ENCODE results near the gene NUDT4B. TPM values are rescaled to one million over a fixed set of nuclear protein-coding genes. Genes with fewer than 3 reads are reported as not detected.
"Not testable (repeated sequence)": the region's sequence is repeated elsewhere in the genome, so short reads cannot be mapped to it uniquely, and the experiment has no call there.

The NUDT4B gene
- 1 to 10 TPM in 1 of 6 experiments, under 1 TPM in 1, not detected in 4; 0.83 to 1.1 TPM for total RNA-seq (2021; fragmentation: NEBNext Ultra II Directional; extraction: Animal tissue kit (Norgen Biotek cat#: 25700))
- long read RNA-seq, result 0 reads

GRCh38 chr1:148748563-148749334, at the start of gene NUDT4B:
Gene NUDT4B, plus strand, starts transcription at chr1:148748774. Its CDS starts 179 bp downstream, at chr1:148748953.
- not testable (repeated sequence) for H3K9me3 Mint-ChIP-seq; H3K27me3 Mint-ChIP-seq (ENCODE audit: insufficient read depth); H3K4me1 Mint-ChIP-seq (ENCODE audit: low read depth); H3K27ac Mint-ChIP-seq; H3K4me3 Mint-ChIP-seq; H3K36me3 Mint-ChIP-seq (ENCODE audit: low read depth); DNase-seq

GRCh38 chr1:148699357-148699756, 49.2 kb upstream of the NUDT4B start:
- not testable (repeated sequence) for H3K9me3 Mint-ChIP-seq, H3K27ac Mint-ChIP-seq

DNA sequence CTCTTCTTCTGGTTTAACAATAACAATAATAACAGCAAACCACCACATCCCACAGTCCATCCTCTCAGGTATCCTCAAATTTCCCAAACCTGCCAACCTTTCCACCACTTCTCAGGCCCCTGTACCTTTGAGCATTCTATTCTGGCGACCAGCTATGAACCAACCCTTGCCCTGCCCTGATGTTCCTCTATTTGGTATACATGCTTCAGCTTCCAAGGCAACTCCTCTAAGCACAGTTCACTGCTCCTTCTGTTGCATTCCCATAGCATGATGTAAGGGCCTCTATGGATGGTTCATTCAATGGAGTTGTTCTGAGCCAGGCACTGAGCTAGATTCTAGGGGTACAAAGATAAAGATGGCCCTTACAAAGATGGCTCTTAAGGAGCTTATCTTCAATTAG, 46.3 kb upstream of the NUDT4B start:
- H3K4me1 Mint-ChIP-seq (ENCODE audit: low read depth); H3K27me3 Mint-ChIP-seq (ENCODE audit: insufficient read depth); H3K36me3 Mint-ChIP-seq (ENCODE audit: low read depth); H3K27ac Mint-ChIP-seq; H3K9me3 Mint-ChIP-seq; DNase-seq; H3K4me3 Mint-ChIP-seq: not testable (repeated sequence)

More at GRCh38 chr1:148699357-148699756, 49.2 kb upstream of the NUDT4B start:
- DNase-seq; H3K4me3 Mint-ChIP-seq; H3K4me1 Mint-ChIP-seq (ENCODE audit: low read depth); H3K36me3 Mint-ChIP-seq (ENCODE audit: low read depth); H3K27me3 Mint-ChIP-seq (ENCODE audit: insufficient read depth): not testable (repeated sequence)

- H3K27me3 Mint-ChIP-seq (ENCODE audit: insufficient read depth); H3K4me1 Mint-ChIP-seq (ENCODE audit: low read depth); H3K9me3 Mint-ChIP-seq; DNase-seq; H3K36me3 Mint-ChIP-seq (ENCODE audit: low read depth); H3K4me3 Mint-ChIP-seq; H3K27ac Mint-ChIP-seq: not testable (repeated sequence)
Measured at GRCh38 chr1:148703973-148704591, 44.5 kb upstream of the NUDT4B start.

DNA sequence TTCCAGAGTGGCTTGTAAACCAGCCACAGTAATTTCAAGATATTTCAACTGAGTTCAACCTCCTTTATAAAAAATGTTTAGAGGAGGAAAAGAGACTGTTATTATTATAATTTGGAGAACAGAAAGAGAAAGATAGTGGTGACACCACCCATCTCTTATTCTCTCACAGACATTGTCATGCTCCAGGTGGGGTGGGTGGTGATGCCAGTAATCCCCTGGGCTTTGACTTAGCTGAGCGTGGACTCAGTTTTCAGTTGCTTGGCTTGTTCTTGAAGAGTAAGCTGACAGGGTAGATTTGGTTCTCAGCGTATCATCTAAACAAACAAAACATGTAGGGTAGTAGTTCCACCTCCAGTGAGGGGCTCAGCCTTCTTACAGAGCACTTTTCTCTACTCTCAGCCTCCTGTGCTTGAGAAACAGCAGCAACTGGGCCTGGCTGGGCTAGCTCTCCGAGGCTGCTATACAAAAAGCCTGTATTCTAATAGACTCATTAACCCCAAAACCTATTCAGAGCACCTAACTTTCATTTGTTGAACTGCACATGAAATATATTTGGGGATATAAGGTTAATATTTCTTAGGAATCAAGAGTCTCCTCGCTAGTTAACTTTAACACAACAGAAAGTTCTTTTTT, 43.1 kb upstream of the NUDT4B start:
- not testable (repeated sequence) for H3K27me3 Mint-ChIP-seq (ENCODE audit: insufficient read depth); DNase-seq; H3K4me1 Mint-ChIP-seq (ENCODE audit: low read depth); H3K36me3 Mint-ChIP-seq (ENCODE audit: low read depth); H3K9me3 Mint-ChIP-seq; H3K4me3 Mint-ChIP-seq; H3K27ac Mint-ChIP-seq

DNA sequence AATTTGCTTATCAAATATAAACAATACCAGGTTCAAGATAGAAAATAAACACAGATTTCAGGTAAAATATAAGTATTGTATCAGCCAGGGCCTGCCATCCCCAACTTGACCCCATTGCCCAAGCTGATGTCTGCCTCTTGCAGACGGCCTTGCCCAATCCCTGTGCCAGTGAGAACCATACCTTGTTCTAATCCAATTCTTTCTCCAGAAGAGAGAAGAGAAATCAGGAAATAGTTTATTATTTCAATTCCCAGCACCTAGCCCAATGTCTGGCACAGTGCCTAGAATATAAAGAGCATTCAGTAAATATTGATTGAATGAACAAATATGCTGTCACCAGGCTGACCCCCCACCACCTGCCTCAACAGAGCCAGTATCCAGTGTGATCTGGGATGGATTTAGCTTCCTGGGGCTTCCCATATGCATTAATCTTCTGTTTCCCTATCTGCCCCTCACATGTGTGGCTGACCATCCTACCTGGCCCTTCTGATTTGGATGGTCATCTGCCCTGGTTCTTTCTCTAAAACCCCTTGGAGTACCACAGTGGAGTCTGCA, 39.7 kb upstream of the NUDT4B start:
- not testable (repeated sequence) for DNase-seq; H3K4me1 Mint-ChIP-seq (ENCODE audit: low read depth); H3K4me3 Mint-ChIP-seq; H3K9me3 Mint-ChIP-seq; H3K27me3 Mint-ChIP-seq (ENCODE audit: insufficient read depth); H3K36me3 Mint-ChIP-seq (ENCODE audit: low read depth); H3K27ac Mint-ChIP-seq

DNA sequence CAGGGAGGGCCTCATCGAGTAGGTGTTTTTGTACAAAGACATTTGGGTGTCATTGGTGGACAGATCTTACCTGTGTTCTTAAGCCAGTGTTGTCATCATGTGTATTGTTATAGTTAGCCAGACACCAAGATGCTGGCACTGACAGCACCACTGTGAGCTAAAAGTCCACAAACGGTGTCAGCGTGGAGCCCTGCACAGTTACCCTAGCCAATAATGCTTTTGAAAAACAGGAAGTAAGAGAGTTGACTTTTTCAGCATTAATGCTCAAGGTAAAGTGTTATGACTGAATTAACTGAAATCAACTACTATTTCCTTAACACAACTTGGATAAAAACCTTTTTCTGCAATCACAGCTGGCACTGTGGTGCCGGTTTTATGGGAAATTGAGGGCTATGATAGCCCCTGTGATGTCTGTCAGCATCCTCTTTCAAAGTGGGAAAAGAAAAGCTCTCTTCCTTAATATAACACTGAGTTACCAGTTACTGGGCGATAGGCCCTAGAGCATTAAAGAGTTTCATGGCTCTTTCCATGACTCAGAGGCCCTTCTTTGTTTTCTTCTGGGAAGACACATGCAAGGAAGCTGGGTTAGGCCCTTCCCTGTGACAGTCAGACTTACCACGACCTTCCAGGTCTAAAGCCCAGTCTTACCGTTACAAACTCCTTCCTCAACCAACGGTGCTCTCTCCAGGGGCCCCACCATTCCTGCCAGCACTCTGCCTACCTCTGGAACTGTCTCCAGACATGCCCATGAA, 37.6 kb upstream of the NUDT4B start:
- H3K9me3 Mint-ChIP-seq; H3K4me1 Mint-ChIP-seq (ENCODE audit: low read depth); H3K4me3 Mint-ChIP-seq; H3K27ac Mint-ChIP-seq; DNase-seq; H3K27me3 Mint-ChIP-seq (ENCODE audit: insufficient read depth); H3K36me3 Mint-ChIP-seq (ENCODE audit: low read depth): not testable (repeated sequence)

DNA sequence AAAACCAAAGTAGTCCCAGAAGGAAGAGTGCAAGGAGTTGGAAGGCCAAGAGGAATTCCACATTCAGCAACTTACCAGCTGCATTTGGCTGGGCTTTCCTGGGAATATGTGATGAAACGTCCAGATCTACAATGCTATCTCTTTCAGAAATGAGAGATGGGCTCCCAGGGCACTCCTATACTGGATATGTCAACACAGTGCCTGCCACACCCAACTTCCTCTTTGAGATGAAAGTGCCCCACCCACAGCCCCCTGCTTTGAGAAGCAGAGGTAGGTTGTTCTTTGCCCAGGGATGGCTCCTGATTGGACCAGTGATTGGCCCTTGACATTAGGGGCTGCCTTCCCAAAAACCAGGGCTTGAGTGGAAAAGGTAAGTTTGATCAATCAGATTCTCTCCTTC, 36.2 kb upstream of the NUDT4B start:
- not testable (repeated sequence) for H3K27me3 Mint-ChIP-seq (ENCODE audit: insufficient read depth); H3K4me3 Mint-ChIP-seq; H3K9me3 Mint-ChIP-seq; DNase-seq; H3K27ac Mint-ChIP-seq; H3K4me1 Mint-ChIP-seq (ENCODE audit: low read depth); H3K36me3 Mint-ChIP-seq (ENCODE audit: low read depth)

DNA sequence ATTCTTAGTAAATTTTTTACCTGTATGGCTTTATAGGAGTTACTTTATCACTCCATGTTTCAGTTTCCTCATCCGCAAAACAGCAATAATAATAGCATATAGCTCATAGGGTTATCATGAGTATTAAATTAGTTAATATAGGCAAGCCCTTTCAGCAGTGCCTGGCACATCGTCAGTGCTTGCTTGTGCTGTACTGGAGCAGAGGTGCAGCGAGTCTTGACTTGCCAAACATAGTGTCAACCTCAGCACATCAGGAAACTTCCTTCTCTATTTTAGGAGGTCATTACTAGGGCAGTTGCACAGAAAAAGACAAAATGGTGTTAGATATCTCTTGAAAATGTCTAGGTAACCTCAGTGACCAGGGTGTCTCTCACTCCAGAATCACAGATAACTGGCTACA, 33.1 kb upstream of the NUDT4B start:
- not testable (repeated sequence) for H3K36me3 Mint-ChIP-seq (ENCODE audit: low read depth); H3K9me3 Mint-ChIP-seq; H3K4me3 Mint-ChIP-seq; H3K4me1 Mint-ChIP-seq (ENCODE audit: low read depth); H3K27ac Mint-ChIP-seq; H3K27me3 Mint-ChIP-seq (ENCODE audit: insufficient read depth); DNase-seq

- not testable (repeated sequence) for H3K9me3 Mint-ChIP-seq; DNase-seq; H3K4me3 Mint-ChIP-seq; H3K27me3 Mint-ChIP-seq (ENCODE audit: insufficient read depth); H3K36me3 Mint-ChIP-seq (ENCODE audit: low read depth); H3K4me1 Mint-ChIP-seq (ENCODE audit: low read depth); H3K27ac Mint-ChIP-seq
Measured at GRCh38 chr1:148716966-148717520, 31.5 kb upstream of the NUDT4B start.

GRCh38 chr1:148720918-148721317, 27.7 kb upstream of the NUDT4B start:
- not testable (repeated sequence) for H3K36me3 Mint-ChIP-seq (ENCODE audit: low read depth); DNase-seq; H3K4me3 Mint-ChIP-seq; H3K4me1 Mint-ChIP-seq (ENCODE audit: low read depth); H3K27me3 Mint-ChIP-seq (ENCODE audit: insufficient read depth); H3K9me3 Mint-ChIP-seq; H3K27ac Mint-ChIP-seq

DNA sequence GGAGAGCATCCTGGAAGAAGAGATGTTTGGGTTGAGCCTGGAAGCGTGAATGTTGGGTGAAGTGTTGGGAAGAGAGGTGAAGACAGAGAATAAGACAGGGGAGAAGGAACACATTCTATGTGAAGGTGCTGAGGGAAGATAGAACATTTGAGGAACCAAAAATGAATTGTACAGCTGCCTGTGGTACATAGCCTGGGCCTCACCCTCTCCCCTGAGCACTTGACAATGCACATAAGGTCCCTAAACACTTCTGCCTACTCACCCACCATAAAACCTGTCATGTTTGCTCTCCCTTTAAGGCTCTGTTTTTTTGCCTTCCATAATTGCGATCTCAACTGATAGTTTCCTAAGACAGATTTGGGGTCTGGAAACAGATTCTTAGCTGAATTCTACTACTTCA, 25.8 kb upstream of the NUDT4B start:
- H3K36me3 Mint-ChIP-seq (ENCODE audit: low read depth); DNase-seq; H3K4me3 Mint-ChIP-seq; H3K9me3 Mint-ChIP-seq; H3K27ac Mint-ChIP-seq; H3K4me1 Mint-ChIP-seq (ENCODE audit: low read depth); H3K27me3 Mint-ChIP-seq (ENCODE audit: insufficient read depth): not testable (repeated sequence)

DNA sequence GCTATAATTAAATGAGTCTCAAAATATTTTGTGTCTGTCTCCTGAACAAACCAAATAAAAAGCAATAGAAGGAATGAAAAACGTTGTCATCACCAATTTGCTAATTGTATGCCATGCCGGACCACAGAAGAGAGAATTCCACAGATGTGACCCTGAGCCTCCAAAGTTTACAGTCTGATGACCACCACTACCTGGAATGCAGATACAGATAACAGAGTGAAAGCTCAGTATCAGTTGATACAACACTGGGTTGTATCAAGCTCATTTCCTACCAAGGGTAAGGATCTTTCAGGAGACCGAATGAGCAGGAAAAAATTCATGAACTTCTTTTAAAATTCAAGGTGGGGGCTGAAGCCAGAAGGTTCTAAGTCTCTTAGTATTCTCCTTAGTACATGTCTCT, 25.1 kb upstream of the NUDT4B start:
- not testable (repeated sequence) for H3K27ac Mint-ChIP-seq; H3K4me3 Mint-ChIP-seq; H3K9me3 Mint-ChIP-seq; H3K27me3 Mint-ChIP-seq (ENCODE audit: insufficient read depth); H3K4me1 Mint-ChIP-seq (ENCODE audit: low read depth); H3K36me3 Mint-ChIP-seq (ENCODE audit: low read depth); DNase-seq

Data from HFFc6 (cell line).